Stomach smooth muscle (tissue), 2 donors: ENCODE measurements around the gene MVB12B.

Experiments
- H3K27ac ChIP-seq: one replicate; pipeline ENCODE4 v1.7.0; 2013; ENCODE audit warnings: mild to moderate bottlenecking, low read length, inconsistent platforms
- H3K27me3 ChIP-seq, 2 donors: one replicate each; pipeline ENCODE4 v1.7.0; 2013; ENCODE audit warnings: low read length in 2 of 2; ENCODE audit not compliant: insufficient read depth in 2 of 2, control insufficient read depth in 1 of 2
- H3K36me3 ChIP-seq, 2 donors: one replicate each; pipeline ENCODE4 v1.7.0; 2013; ENCODE audit warnings: low read length in 2 of 2; ENCODE audit not compliant: control insufficient read depth in 2 of 2, insufficient read depth in 2 of 2
- H3K4me1 ChIP-seq: one replicate; pipeline ENCODE4 v1.7.0; 2013; ENCODE audit warnings: low read length; ENCODE audit not compliant: control insufficient read depth, insufficient read depth
- H3K4me3 ChIP-seq, 2 donors: one replicate each; pipeline ENCODE4 v1.7.0; 2013; ENCODE audit warnings: low read length in 2 of 2
- H3K9ac ChIP-seq, 2 donors: one replicate each; pipeline ENCODE4 v1.7.0; 2013; ENCODE audit warnings: low read length in 2 of 2, mild to moderate bottlenecking in 1 of 2
- H3K9me3 ChIP-seq, 2 donors: one replicate each; pipeline ENCODE4 v1.7.0; 2013; ENCODE audit warnings: low read length in 2 of 2; ENCODE audit not compliant: control insufficient read depth in 2 of 2
- donor health status: healthy.
- donor health status: Pancreatic carcinoma.

The MVB12B gene

DNA sequence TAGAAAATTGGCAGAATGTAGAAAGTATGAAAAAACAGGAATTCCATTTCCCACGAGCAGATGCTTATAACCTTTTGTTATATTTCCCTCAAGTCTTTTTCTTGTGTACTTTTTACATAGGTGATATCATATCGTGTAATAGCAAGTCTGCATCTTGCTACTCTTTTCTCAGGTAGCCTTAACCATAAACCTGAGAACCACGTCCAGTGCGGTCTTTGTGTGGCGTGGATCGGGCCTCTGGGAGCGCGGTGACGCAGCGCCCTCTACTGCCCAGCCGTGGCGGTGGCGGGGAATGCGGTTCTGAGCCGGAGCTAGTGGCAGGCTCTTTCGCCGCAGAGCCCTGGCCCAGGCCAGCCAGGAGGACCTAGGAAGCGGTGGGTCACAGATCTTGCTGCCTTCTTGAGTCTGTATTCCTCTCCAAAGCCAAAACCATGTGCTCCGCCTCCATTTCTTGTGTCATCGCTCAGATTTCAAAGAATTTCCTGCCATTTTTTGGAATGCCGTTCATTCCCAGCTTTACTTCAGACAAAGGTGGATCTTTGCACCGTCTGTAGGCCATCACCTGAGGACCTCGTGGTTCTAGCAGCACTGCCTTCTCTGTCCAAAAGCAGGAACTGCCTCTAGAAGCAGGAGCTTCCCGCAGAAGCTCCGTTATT is 71.9 kb downstream of the MVB12B start:
- H3K4me3 ChIP-seq, result peak overlapping the region in 1 of 2 donors; percentile 22
- peaks cover 7% of the 10 kb centered on the region for H3K4me1 ChIP-seq
- no peak overlapping the region for H3K9ac ChIP-seq
- no peaks in the 10 kb centered on the region for H3K27me3 ChIP-seq
- H3K9me3 ChIP-seq, result no peaks in the 10 kb centered on the region
- peaks cover 20 to 28% of the 10 kb centered on the region in 2 donors for H3K36me3 ChIP-seq
- no peak overlapping the region for H3K27ac ChIP-seq

DNA sequence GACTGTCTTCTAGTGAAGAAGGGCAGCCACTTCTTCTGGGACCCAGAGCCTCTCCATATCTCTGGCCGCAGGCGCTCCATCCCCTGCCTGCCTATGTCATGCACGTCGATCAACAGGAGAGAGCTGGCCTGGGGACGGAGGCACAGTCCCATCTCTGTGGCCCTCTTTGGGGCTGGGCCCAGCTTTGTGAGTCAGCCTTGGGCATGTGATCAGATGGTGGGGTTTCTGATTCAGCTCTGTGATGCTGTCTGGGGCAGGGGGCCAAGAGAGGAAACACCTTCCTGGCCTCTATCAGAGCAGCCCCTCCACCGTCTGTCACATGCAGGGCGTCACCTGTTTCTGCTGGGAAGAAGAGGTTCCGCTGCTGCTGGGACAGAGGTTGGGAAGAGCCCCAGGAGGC is 72.6 kb downstream of the MVB12B start:
- Histone ChIP-seq H3K4me1 (peaks cover 5% of the 10 kb centered on the region), H3K4me3 (no peak overlapping the region), H3K9ac (no peak overlapping the region), H3K9me3 (no peaks in the 10 kb centered on the region), H3K27me3 (no peaks in the 10 kb centered on the region), H3K36me3 (peaks cover 20 to 27% of the 10 kb centered on the region in 2 donors), H3K27ac (no peak overlapping the region)

DNA sequence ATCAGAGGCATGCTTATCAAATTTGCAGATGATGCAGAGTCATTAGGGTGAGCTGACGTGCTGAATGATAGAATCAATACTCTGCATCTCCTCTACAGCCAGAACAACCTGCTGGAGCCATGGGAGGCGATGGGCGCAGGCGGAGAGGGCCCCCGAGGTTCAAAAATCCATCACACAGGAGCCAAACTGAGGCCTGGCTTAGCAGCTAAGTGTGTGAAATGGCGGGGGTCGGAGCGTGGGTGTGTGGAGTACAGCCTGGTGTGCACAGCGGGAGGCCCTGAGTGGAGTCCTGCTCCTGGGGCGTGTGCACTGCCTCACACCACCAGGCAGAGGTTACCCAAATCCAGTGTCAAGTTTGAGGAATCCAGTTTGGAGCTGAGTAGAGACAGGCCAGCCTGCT is 73.2 kb downstream of the MVB12B start:
- peaks cover 5% of the 10 kb centered on the region for H3K4me1 ChIP-seq
- no peak overlapping the region for H3K27ac ChIP-seq
- no peak overlapping the region for H3K9ac ChIP-seq
- no peaks in the 10 kb centered on the region for H3K9me3 ChIP-seq
- H3K27me3 ChIP-seq, result no peaks in the 10 kb centered on the region
- no peak overlapping the region for H3K4me3 ChIP-seq
- H3K36me3 ChIP-seq, result peaks cover 19 to 29% of the 10 kb centered on the region in 2 donors

DNA sequence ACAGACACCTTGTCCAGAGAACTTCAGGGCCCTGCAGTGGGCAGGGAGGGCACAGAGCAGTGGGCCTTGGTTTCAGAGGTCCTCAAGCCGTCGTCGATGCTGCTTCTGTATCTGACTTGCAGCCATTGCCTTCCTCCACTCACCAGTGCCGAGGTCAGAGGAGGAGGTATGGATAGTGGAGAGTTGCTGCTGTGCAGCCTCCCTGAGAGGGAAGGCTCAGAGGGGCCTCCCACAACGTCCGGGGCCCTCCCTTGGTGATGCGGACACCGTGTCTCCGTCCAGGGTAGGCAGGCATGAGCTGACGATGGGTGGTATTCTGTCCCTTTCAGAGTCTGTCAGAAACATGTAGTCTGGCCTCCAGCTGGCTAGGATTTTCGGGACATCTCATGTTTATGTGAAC is 73.9 kb downstream of the MVB12B start:
- peaks cover 15 to 24% of the 10 kb centered on the region in 2 donors for H3K36me3 ChIP-seq
- H3K4me1 ChIP-seq, result peaks cover 5% of the 10 kb centered on the region
- no peak overlapping the region for H3K9ac ChIP-seq
- H3K27ac ChIP-seq, result no peak overlapping the region
- H3K4me3 ChIP-seq, result no peak overlapping the region
- no peaks in the 10 kb centered on the region for H3K9me3 ChIP-seq
- no peaks in the 10 kb centered on the region for H3K27me3 ChIP-seq

DNA sequence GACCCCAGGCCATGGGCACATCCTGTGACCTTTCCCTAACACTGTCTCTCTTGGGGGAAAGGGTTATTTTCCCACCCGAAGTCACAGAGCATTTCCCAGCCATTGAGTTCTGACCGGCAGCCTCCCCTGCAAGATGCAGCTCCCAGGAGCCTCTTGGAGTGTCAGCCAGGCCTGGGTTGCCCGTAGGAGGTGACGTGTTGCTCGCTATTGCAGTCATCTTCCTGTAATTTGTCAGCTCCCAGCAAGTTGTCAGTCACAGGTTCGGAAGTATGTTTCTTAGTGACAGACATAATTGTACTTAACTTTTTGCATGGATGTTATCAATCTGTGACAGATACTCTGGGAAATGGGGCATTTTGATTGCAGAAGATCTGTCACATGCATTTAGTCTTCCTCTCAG is 74.5 kb downstream of the MVB12B start:
- no peak overlapping the region for H3K27ac ChIP-seq
- peaks cover 15 to 23% of the 10 kb centered on the region in 2 donors for H3K36me3 ChIP-seq
- no peaks in the 10 kb centered on the region for H3K27me3 ChIP-seq
- peaks cover 5% of the 10 kb centered on the region for H3K4me1 ChIP-seq
- no peak overlapping the region for H3K9ac ChIP-seq
- H3K4me3 ChIP-seq, result no peak overlapping the region
- H3K9me3 ChIP-seq, result no peaks in the 10 kb centered on the region

DNA sequence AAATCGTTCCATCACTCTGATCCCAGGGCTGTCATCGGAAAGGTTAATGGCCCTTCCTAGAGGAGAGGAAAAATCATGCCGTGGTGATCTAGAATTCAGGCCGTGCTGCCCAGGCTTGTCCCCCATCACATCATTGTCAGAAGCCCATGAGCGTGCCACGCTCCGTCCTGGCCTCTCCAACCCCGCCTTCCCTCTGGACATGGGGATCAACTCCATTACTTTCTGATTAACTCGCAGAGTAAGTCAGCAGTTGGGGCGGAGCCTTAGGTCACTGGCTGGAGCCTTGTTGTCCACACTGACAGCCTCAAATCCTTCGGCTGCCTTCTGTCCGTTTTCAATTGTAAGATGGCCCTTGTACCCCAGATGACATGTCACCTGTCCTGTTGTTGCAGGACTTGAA is 75.0 kb downstream of the MVB12B start:
- Histone ChIP-seq H3K36me3 (peaks cover 14 to 22% of the 10 kb centered on the region in 2 donors), H3K4me3 (no peak overlapping the region), H3K4me1 (peaks cover 5% of the 10 kb centered on the region), H3K27ac (no peak overlapping the region), H3K27me3 (no peaks in the 10 kb centered on the region), H3K9me3 (no peaks in the 10 kb centered on the region), H3K9ac (no peak overlapping the region)

DNA sequence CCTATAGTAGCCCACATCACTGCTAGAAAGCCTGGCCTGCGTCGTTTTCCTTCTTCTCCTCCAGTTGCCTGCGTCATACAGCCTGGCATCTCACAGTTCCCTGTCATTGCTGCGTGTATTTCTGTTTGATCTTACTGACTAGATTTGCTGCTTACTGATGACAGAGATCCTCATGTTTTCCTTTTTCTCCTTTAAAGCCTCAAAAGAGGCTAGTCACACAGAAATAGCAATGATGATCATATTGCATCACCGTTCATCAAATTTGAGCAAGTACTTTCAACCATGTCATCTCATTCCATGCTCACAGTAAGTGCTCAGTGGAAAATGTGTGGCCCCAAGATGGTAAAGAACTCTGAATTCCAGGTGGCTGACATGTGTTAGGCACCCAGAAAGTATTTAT is 76.8 kb downstream of the MVB12B start:
- H3K9ac ChIP-seq, result no peak overlapping the region
- H3K27me3 ChIP-seq, result no peaks in the 10 kb centered on the region
- peaks cover 11 to 20% of the 10 kb centered on the region in 2 donors for H3K36me3 ChIP-seq
- H3K27ac ChIP-seq, result no peak overlapping the region
- H3K4me1 ChIP-seq, result peaks cover 5% of the 10 kb centered on the region
- no peak overlapping the region for H3K4me3 ChIP-seq
- H3K9me3 ChIP-seq, result no peaks in the 10 kb centered on the region

DNA sequence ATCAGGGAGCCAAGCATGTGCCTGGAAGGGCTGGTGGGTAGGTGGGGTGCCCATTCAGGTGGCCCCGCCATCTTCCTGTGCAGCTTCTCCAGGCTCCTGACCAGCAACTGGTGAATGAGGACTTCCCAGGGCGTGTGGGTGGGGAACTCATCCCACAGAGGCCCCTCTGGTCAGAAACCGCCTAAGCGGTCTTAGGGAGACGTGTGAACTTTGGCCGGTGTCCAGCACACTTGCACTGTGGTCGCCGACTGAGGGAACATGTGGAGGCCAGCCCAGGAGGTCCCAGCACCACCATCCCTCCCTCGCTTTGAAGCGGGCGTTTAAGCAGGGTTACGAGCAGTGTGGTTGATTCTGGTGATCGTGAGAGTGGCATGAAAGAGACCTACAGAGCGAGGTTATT is 77.8 kb downstream of the MVB12B start:
- no peaks in the 10 kb centered on the region for H3K9me3 ChIP-seq
- no peak overlapping the region for H3K9ac ChIP-seq
- H3K27ac ChIP-seq, result no peak overlapping the region
- no peaks in the 10 kb centered on the region for H3K27me3 ChIP-seq
- no peak overlapping the region for H3K4me3 ChIP-seq
- no peaks in the 10 kb centered on the region for H3K4me1 ChIP-seq
- peaks cover 6 to 12% of the 10 kb centered on the region in 2 donors for H3K36me3 ChIP-seq

DNA sequence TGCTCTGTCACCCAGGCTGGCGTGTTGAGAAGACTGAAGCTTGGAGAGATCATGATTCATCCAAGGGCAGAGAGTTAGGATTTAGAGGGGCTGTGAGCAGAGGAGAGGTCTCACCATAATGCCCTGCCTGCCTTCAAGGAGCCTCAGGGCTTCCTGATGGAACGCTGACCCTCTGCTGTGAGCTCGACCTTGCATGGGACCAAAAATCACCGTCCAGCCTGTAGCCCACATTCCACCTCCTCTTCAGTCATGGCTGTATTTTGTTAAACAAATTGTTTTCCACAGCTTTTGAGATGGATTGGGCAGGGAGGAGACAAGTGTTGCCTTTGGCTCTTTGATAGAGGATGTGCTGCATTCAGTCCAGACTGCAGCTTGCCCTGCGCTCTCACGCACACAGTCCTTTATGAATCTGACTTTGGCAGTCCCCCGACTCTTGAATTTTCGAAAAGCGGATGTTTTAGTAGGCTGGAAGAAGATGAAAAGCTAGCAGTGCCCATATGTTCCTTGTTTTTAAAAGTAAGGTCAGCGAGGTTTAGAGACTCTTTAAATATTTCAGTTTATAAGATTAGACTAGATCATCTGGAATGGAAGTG is 79.5 kb downstream of the MVB12B start:
- peaks cover 0 to 14% of the 10 kb centered on the region in 2 donors for H3K36me3 ChIP-seq
- H3K9me3 ChIP-seq, result no peaks in the 10 kb centered on the region
- H3K27me3 ChIP-seq, result no peaks in the 10 kb centered on the region
- no peak overlapping the region for H3K4me3 ChIP-seq
- H3K4me1 ChIP-seq, result no peaks in the 10 kb centered on the region
- H3K9ac ChIP-seq, result no peak overlapping the region
- H3K27ac ChIP-seq, result no peak overlapping the region

DNA sequence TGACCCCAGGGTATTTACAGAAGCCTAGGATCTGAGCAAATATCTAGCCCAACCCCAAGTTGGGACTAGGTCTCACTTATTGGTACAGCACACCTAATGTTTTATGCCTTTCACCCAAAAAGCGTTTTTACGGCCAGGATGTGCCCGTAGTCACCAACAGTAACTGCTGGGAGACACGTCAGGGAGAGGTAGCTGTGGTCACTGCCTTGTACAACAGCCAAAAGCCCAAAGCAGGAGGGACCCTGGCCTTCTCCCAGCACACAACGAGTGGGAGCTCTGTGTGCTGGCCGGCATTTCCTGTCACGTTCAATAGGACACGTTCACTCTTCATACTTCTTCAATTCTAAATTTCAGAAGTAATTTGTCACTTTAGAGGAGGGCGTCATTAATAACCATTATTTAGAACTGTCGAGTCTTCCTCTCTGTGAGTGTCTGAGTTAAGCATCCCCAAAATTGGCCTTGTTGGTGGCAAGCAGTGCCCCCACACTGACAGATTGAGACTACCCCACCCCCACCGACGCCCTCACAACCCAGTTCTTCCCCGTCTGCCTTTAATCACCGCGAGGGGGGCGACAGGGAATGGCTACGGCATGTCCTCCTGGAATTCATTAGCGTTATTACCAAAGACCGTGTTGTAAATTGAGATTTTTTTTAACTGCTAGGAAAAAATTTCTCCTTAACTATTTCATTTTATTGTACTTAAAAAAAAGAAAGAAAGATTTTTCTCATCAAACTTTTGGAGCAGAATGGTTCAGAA is 80.7 kb downstream of the MVB12B start:
- Histone ChIP-seq H3K9me3 (no peaks in the 10 kb centered on the region), H3K36me3 (peaks cover 0 to 10% of the 10 kb centered on the region in 2 donors), H3K9ac (no peak overlapping the region), H3K27me3 (no peaks in the 10 kb centered on the region), H3K4me3 (no peak overlapping the region), H3K27ac (no peak overlapping the region), H3K4me1 (no peaks in the 10 kb centered on the region)

DNA sequence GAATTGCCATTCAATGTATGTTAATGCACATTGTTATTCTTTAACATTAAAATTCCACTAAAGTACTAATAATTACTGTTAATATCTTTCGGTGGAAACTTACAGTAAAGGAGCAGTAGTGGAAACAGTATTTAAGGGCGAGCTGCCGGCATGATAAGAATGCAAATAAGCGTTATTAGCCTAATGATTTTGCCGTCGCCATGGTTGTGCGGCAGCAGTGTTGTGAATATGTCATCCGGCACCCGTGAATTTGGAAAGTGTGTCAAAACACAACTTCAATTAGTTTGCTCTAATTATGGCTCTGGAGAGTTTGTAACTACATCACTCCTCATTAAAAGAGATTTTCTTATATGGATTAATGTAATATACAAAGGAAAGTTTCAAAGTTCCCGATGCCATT is 81.4 kb downstream of the MVB12B start:
- Histone ChIP-seq H3K4me3 (no peak overlapping the region), H3K9ac (no peak overlapping the region), H3K27me3 (no peaks in the 10 kb centered on the region), H3K27ac (no peak overlapping the region), H3K4me1 (no peaks in the 10 kb centered on the region), H3K36me3 (peaks cover 0 to 10% of the 10 kb centered on the region in 2 donors), H3K9me3 (no peaks in the 10 kb centered on the region)
